IMR-90 (cell line): ENCODE data around the gene TSHZ1. TPM values are rescaled to one million over a fixed set of nuclear protein-coding genes. Genes with fewer than 3 reads are reported as not detected.
"Not testable (repeated sequence)": the region's sequence is repeated elsewhere in the genome, so short reads cannot be mapped to it uniquely, and the experiment has no call there.

Source experiments
- ATAC-seq: fragments of 200-7000 bp; cut with Tn5 transposase; 2 replicates; pipeline ENCODE4 v1.9.1; 2020; ENCODE audit warnings: low read depth, mild to moderate bottlenecking, moderate library complexity
- BruUV-seq: library from RNA; stranded (reverse); fragments of 400-500 nt; replicated peaks from 2 replicates; lab custom pipeline; 2021; lab: Mats Ljungman, UMichigan
- CTCF ChIA-PET: fragments of 300-600 bp; formaldehyde crosslinking; extraction: SDS; loops from one replicate; lab custom pipeline; 2021; ENCODE audit warnings: antibody characterized with exemption; lab: Yijun Ruan, JAX
- POLR2A ChIA-PET: fragments of 300-600 bp; sonication (Branson Sonifier 250); formaldehyde crosslinking; loops from one replicate; lab custom pipeline; 2022; ENCODE audit warnings: antibody characterized with exemption; ENCODE audit not compliant: unreplicated experiment; lab: Charles Lee
- DNase-seq: peaks from one replicate; pipeline ENCODE4 v3.0.0; 2013
- H2AFZ ChIP-seq: replicated peaks from 2 replicates; pipeline ENCODE3; 2013; ENCODE audit warnings: low read length, mild to moderate bottlenecking; ENCODE audit not compliant: poor library complexity
- H2AK5ac ChIP-seq: 2 replicates; pipeline ENCODE4 v1.6.1; 2013; ENCODE audit warnings: low read depth, low read length, inconsistent platforms
- H2AK9ac ChIP-seq: replicated peaks from 2 replicates; pipeline ENCODE3; 2013; ENCODE audit warnings: mild to moderate bottlenecking, low read depth, low read length, moderate library complexity; ENCODE audit not compliant: poor library complexity
- H2BK120ac ChIP-seq: 2 replicates; pipeline ENCODE4 v1.6.1; 2013; ENCODE audit warnings: low read depth, low read length, inconsistent platforms
- H2BK15ac ChIP-seq: 3 replicates; pipeline ENCODE4 v1.6.1; 2013; ENCODE audit warnings: low read depth, low read length, inconsistent platforms
- H2BK20ac ChIP-seq: 2 replicates; pipeline ENCODE4 v1.6.1; 2013; ENCODE audit warnings: low read depth, mild to moderate bottlenecking, inconsistent platforms, low read length, moderate library complexity
- H2BK5ac ChIP-seq: 2 replicates; pipeline ENCODE4 v1.6.1; 2013; ENCODE audit warnings: mild to moderate bottlenecking, low read depth, low read length, inconsistent platforms; ENCODE audit not compliant: poor library complexity, severe bottlenecking
- H3K14ac ChIP-seq: replicated peaks from 2 replicates; pipeline ENCODE4 v1.6.1; 2013; ENCODE audit warnings: low read depth, low read length, inconsistent platforms
- H3K18ac ChIP-seq: 2 replicates; pipeline ENCODE4 v1.6.1; 2013; ENCODE audit warnings: low read depth, low read length, control low read depth
- H3K23ac ChIP-seq: 2 replicates; pipeline ENCODE4 v1.6.1; 2013; ENCODE audit warnings: low read depth, low read length, inconsistent platforms
- H3K27ac ChIP-seq: 2 replicates; pipeline ENCODE4 v1.5.1; 2013; ENCODE audit warnings: mild to moderate bottlenecking, control low read depth, low read length; ENCODE audit not compliant: insufficient read depth
- H3K27me3 ChIP-seq: 2 replicates; pipeline ENCODE4 v1.6.1; 2013; ENCODE audit warnings: low read length; ENCODE audit not compliant: control insufficient read depth, insufficient read depth
- H3K36me3 ChIP-seq: 2 replicates; pipeline ENCODE4 v1.6.1; 2013; ENCODE audit warnings: low read length, mixed read lengths; ENCODE audit not compliant: control insufficient read depth, insufficient read depth
- H3K4ac ChIP-seq: 2 replicates; pipeline ENCODE4 v1.6.1; 2013; ENCODE audit warnings: low read depth, low read length, inconsistent platforms
- H3K4me1 ChIP-seq: 2 replicates; pipeline ENCODE4 v1.6.1; 2013; ENCODE audit warnings: low read length, mixed read lengths; ENCODE audit not compliant: control insufficient read depth, insufficient read depth
- H3K4me2 ChIP-seq: 2 replicates; pipeline ENCODE4 v1.6.1; 2013; ENCODE audit warnings: low read depth, mild to moderate bottlenecking, control low read depth, low read length, moderate library complexity
- H3K4me3 ChIP-seq: 2 replicates; pipeline ENCODE4 v1.5.1; 2013; ENCODE audit warnings: low read depth, mild to moderate bottlenecking, control low read depth, low read length, moderate library complexity; ENCODE audit not compliant: insufficient read depth
- H3K56ac ChIP-seq: 2 replicates; pipeline ENCODE4 v1.6.1; 2013; ENCODE audit warnings: low read length, inconsistent platforms; ENCODE audit not compliant: insufficient read depth; ENCODE audit errors: extremely low read depth
- H3K79me1 ChIP-seq, 2 experiments: 2 replicates each; pipeline ENCODE4 v1.6.1; 2013; ENCODE audit warnings: low read length in 2 of 2, inconsistent platforms in 1 of 2, low read depth in 1 of 2
- H3K9ac ChIP-seq: 2 replicates; pipeline ENCODE4 v1.6.1; 2013; ENCODE audit warnings: low read depth, low read length, control low read depth
- H3K9me1 ChIP-seq: 2 replicates; pipeline ENCODE4 v1.6.1; 2013; ENCODE audit warnings: low read length, inconsistent platforms; ENCODE audit not compliant: insufficient read depth
- H3K9me3 ChIP-seq: 2 replicates; pipeline ENCODE4 v1.6.1; 2013; ENCODE audit warnings: low read length; ENCODE audit not compliant: control insufficient read depth, insufficient read depth
- H4K20me1 ChIP-seq: 2 replicates; pipeline ENCODE4 v1.6.1; 2013; ENCODE audit warnings: low read length, inconsistent platforms; ENCODE audit not compliant: insufficient read depth
- H4K5ac ChIP-seq: 2 replicates; pipeline ENCODE4 v1.6.1; 2013; ENCODE audit warnings: mild to moderate bottlenecking, low read depth, low read length, control low read depth
- H4K8ac ChIP-seq, 2 experiments: 2 replicates each; pipeline ENCODE4 v1.6.1; 2013; ENCODE audit warnings: low read depth in 2 of 2, low read length in 2 of 2, control low read depth in 1 of 2, inconsistent platforms in 1 of 2
- H4K91ac ChIP-seq: 2 replicates; pipeline ENCODE4 v1.6.1; 2013; ENCODE audit warnings: low read depth, low read length, inconsistent platforms; ENCODE audit not compliant: insufficient read depth
- BHLHE40 ChIP-seq: fragments of 150-350 bp; IDR thresholded peaks from 2 replicates; pipeline ENCODE4 v1.6.1; 2016; ENCODE audit warnings: mild to moderate bottlenecking, low read depth, low read length
- FOS ChIP-seq: fragments of 150-350 bp; IDR thresholded peaks from 2 replicates; pipeline ENCODE4 v1.6.1; 2016; ENCODE audit warnings: low read depth, low read length
- NFE2L2 ChIP-seq: fragments of 150-350 bp; IDR thresholded peaks from 2 replicates; pipeline ENCODE4 v1.6.1; 2016; ENCODE audit warnings: low read depth, mild to moderate bottlenecking, low read length
- POLR2A ChIP-seq: IDR thresholded peaks from 2 replicates; pipeline ENCODE4 v1.6.1; 2012; ENCODE audit warnings: mild to moderate bottlenecking, low read depth, low read length
- RAD21 ChIP-seq: IDR thresholded peaks from 2 replicates; pipeline ENCODE4 v1.6.1; 2012; ENCODE audit warnings: low read length, improper control_type of control experiment
- RCOR1 ChIP-seq: IDR thresholded peaks from 2 replicates; pipeline ENCODE4 v1.6.1; 2012; ENCODE audit warnings: mild to moderate bottlenecking, low read length, improper control_type of control experiment; ENCODE audit not compliant: insufficient replicate concordance
- USF2 ChIP-seq: fragments of 150-350 bp; IDR thresholded peaks from 2 replicates; pipeline ENCODE4 v1.6.1; 2017; ENCODE audit warnings: mild to moderate bottlenecking, antibody characterized with exemption, low read length, low read depth
- WGBS, 2 experiments: methylation state at CpG; one replicate each; pipeline versions ENCODE4 v1.1.5 to v1.1.7; 2013; ENCODE audit warnings: missing lambda C conversion rate in 2 of 2; ENCODE audit not compliant: insufficient read length in 1 of 2; ENCODE audit errors: extremely low coverage in 2 of 2; 5-methylcytosine and 5-hydroxymethylcytosine counted together
- dilution Hi-C: fragments of 300-500 bp; cut with HindIII; formaldehyde crosslinking; loops from one replicate; pipeline ENCODE4 v1.14.3; 2018; ENCODE audit warnings: low sequenced_read_pairs; ENCODE audit not compliant: unreplicated experiment
- in situ Hi-C: fragments of 300-500 bp; cut with MboI; formaldehyde crosslinking; loops from 3 replicates; pipeline ENCODE4 v1.14.3; 2019; ENCODE audit warnings: low sequenced_read_pairs, inconsistent platforms, mixed read lengths
- intact Hi-C: fragments of 100-400 bp; cut with micrococcal nuclease; formaldehyde crosslinking; loops from 2 replicates; pipeline ENCODE4 v1.10.0; 2022
- polyA plus RNA-seq, 3 experiments: library from polyadenylated mRNA; depleted of rRNA; stranded (reverse); fragments of >200 nt; gene quantifications; 2 replicates each; pipeline ENCODE4 v1.2.3, GENCODE V29; 2012; ENCODE audit warnings: low replicate concordance in 1 of 3
- total RNA-seq: library from RNA; depleted of rRNA; stranded (reverse); fragments of >200 nt; gene quantifications from 2 replicates; pipeline ENCODE4 v1.2.3, GENCODE V29; 2012

Gene TSHZ1
- total and polyA plus RNA-seq, 2 of the 4 experiments (the other 2 are of a cell fraction): 7.1 to 10.0 TPM

GRCh38 chr18:75324686-75325257, 114.2 kb downstream of the TSHZ1 start:
- H3K18ac ChIP-seq: no peak overlapping the region
- in situ Hi-C loops: no loop called here
- H3K9ac ChIP-seq: no peak overlapping the region
- H2BK5ac ChIP-seq: no peak overlapping the region
- no peak overlapping the region for H4K8ac ChIP-seq
- no peaks in the 10 kb centered on the region for H4K20me1 ChIP-seq
- H3K27ac ChIP-seq: no peak overlapping the region
- H2AK9ac ChIP-seq: no peak overlapping the region
- no peak overlapping the region for H3K4ac ChIP-seq
- no peak overlapping the region for H2AK5ac ChIP-seq
- no CpG with 5 or more reads among the region's 2 CpGs for WGBS, 2 experiments
- H3K36me3 ChIP-seq: no peaks in the 10 kb centered on the region
- no peaks in the 10 kb centered on the region for H3K4me1 ChIP-seq
- TF ChIP-seq USF2: no peak
- no peak for TF ChIP-seq BHLHE40
- TF ChIP-seq FOS: no peak
- no peak for TF ChIP-seq RAD21
- TF ChIP-seq NFE2L2: no peak
- no peak for TF ChIP-seq POLR2A
- no peak for TF ChIP-seq RCOR1
- H3K79me1 ChIP-seq: no peaks in the 10 kb centered on the region
- H3K4me2 ChIP-seq: no peak overlapping the region
- H2BK15ac ChIP-seq: no peak overlapping the region
- no peaks in the 10 kb centered on the region for H3K27me3 ChIP-seq
- H3K56ac ChIP-seq: no peak overlapping the region
- DNase-seq (no peak), ATAC-seq (no peak)
- intact Hi-C loops: no loop called here
- no peak overlapping the region for H4K91ac ChIP-seq
- H3K9me1 ChIP-seq: no peaks in the 10 kb centered on the region
- dilution Hi-C loops: no loop called here
- no peak overlapping the region for H3K14ac ChIP-seq
- ChIA-PET CTCF (no interaction called here), POLR2A (no interaction called here)
- H2BK120ac ChIP-seq: no peak overlapping the region
- no peaks in the 10 kb centered on the region for H3K9me3 ChIP-seq
- H2AFZ ChIP-seq: no peak overlapping the region
- H3K23ac ChIP-seq: no peak overlapping the region
- BruUV-seq: no TSS peak
- H2BK20ac ChIP-seq: no peak overlapping the region
- H3K4me3 ChIP-seq: no peak overlapping the region
- H4K5ac ChIP-seq: no peak overlapping the region

GRCh38 chr18:75329753-75330152, 119.2 kb downstream of the TSHZ1 start:
- H2BK20ac ChIP-seq, CTCF ChIA-PET, H4K5ac ChIP-seq, H2AK9ac ChIP-seq, DNase-seq, H2AK5ac ChIP-seq, H3K4me1 ChIP-seq, ATAC-seq, H3K23ac ChIP-seq, H3K56ac ChIP-seq, H3K27ac ChIP-seq, H3K36me3 ChIP-seq, H4K20me1 ChIP-seq, BruUV-seq, intact Hi-C loops, H3K9me1 ChIP-seq, H2BK15ac ChIP-seq, H3K79me1 ChIP-seq, H3K18ac ChIP-seq, dilution Hi-C loops, H3K4me2 ChIP-seq, H3K9ac ChIP-seq, H2BK120ac ChIP-seq, H3K27me3 ChIP-seq, H4K8ac ChIP-seq, in situ Hi-C loops, POLR2A ChIA-PET, H4K91ac ChIP-seq, H3K4ac ChIP-seq, H3K14ac ChIP-seq, H3K4me3 ChIP-seq, H3K9me3 ChIP-seq, H2BK5ac ChIP-seq, H2AFZ ChIP-seq: not testable (repeated sequence)
- WGBS, 2 experiments: 100% methylated on average over 1 of the region's 2 CpGs; no CpG with 5 or more reads in 1 of the 2 experiments
